Measurements from ENCODE around the gene POGLUT3. TPM values are rescaled to one million over a fixed set of nuclear protein-coding genes. Genes with fewer than 3 reads are reported as not detected.

POGLUT3 gene
- total and polyA plus RNA-seq, 2 experiments from 2014 or later = 7.6 to 12.2 TPM

- Mint-ChIP-seq H3K4me1 (peaks cover 8% of the 10 kb centered on the region; the same call in 2 of the 3 replicates), H3K36me3 (ENCODE audit: low read depth) (peaks cover 11% of the 10 kb centered on the region), H3K27me3 (ENCODE audit: insufficient read depth, low read depth, poor library complexity) (peaks cover 2% of the 10 kb centered on the region), H3K27ac (no peak overlapping the region), H3K4me3 (no peak overlapping the region), H3K9me3 (peaks cover 7% of the 10 kb centered on the region; the same call in 2 of the 3 replicates)
- TF ChIP-seq NANOG (IDR thresholded peaks at IDR 0.05; ENCODE audit: borderline replicate concordance) (no peak), POLR2AphosphoS5 (IDR thresholded peaks at IDR 0.05; ENCODE audit: low read depth) (no peak), EZH2phosphoT487 (IDR thresholded peaks at IDR 0.05; ENCODE audit: unreplicated experiment) (no peak), STAT1 (IDR thresholded peaks at IDR 0.05; ENCODE audit: unreplicated experiment) (no peak), ZNF114 (CRISPR knock-in tag; IDR thresholded peaks at IDR 0.05) (no peak), CREB1 (CRISPR knock-in tag; IDR thresholded peaks at IDR 0.05; ENCODE audit: low read depth) (no peak), ETS1 (IDR thresholded peaks at IDR 0.05) (no peak)
- H3K79me2 ChIP-seq (replicated peaks; ENCODE audit: insufficient read depth) = no peaks in the 10 kb centered on the region
- ATAC-seq (no peak), DNase-seq (ENCODE audit: low spot score) (no peak)
- no peak overlapping the region for H3K4me3 ChIP-seq
- H3K4me2 ChIP-seq = no peak overlapping the region
- H3F3A ChIP-seq (replicated peaks; ENCODE audit: low read depth) = 0 out of 2 replicates have a peak, but pooled peaks cover 2% of the 10 kb centered on the region
- H2AFZ ChIP-seq = no peak overlapping the region
- peaks cover under 1% of the 10 kb centered on the region; the same call in 1 of the 2 replicates for H3K27me3 ChIP-seq (ENCODE audit: insufficient read depth)
- H3K36me3 ChIP-seq (ENCODE audit: insufficient read depth) = no peaks in the 10 kb centered on the region
- H3K4me1 ChIP-seq (ENCODE audit: insufficient read depth) = peaks cover 5% of the 10 kb centered on the region
- H3K9me2 ChIP-seq (ENCODE audit: insufficient read depth) = no peaks in the 10 kb centered on the region
- H4K20me1 ChIP-seq (replicated peaks; ENCODE audit: insufficient read depth) = no peaks in the 10 kb centered on the region
- no peak overlapping the region for H3K27ac ChIP-seq (ENCODE audit: low read depth)
Measured at GRCh38 chr11:108491936-108492335, 6.2 kb downstream of the POGLUT3 start.

- no peak overlapping the region for H3K4me2 ChIP-seq
- no peaks in the 10 kb centered on the region for H4K20me1 ChIP-seq (replicated peaks; ENCODE audit: insufficient read depth)
- H3K4me1 ChIP-seq (ENCODE audit: insufficient read depth) = no peaks in the 10 kb centered on the region
- no peak overlapping the region for H3K27ac ChIP-seq (ENCODE audit: low read depth)
- Mint-ChIP-seq H3K36me3 (ENCODE audit: low read depth) (peaks cover 29% of the 10 kb centered on the region), H3K4me1 (no peaks in the 10 kb centered on the region), H3K4me3 (no peak overlapping the region), H3K9me3 (peaks cover 12% of the 10 kb centered on the region; the same call in 2 of the 3 replicates), H3K27ac (no peak overlapping the region), H3K27me3 (ENCODE audit: insufficient read depth, low read depth, poor library complexity) (no peaks in the 10 kb centered on the region)
- DNase-seq (ENCODE audit: low spot score) (no peak), ATAC-seq (no peak)
- H3K4me3 ChIP-seq = no peak overlapping the region
- no peaks in the 10 kb centered on the region for H3K9me2 ChIP-seq (ENCODE audit: insufficient read depth)
- no peaks in the 10 kb centered on the region for H3K27me3 ChIP-seq (ENCODE audit: insufficient read depth)
- TF ChIP-seq EZH2 (IDR thresholded peaks at IDR 0.05; ENCODE audit: low read depth, unreplicated experiment) (no peak), REST (IDR thresholded peaks at IDR 0.05; ENCODE audit: unreplicated experiment) (no peak), EZH2phosphoT487 (IDR thresholded peaks at IDR 0.05; ENCODE audit: unreplicated experiment) (no peak), POLR2AphosphoS5 (IDR thresholded peaks at IDR 0.05; ENCODE audit: low read depth) (no peak), ZNF114 (CRISPR knock-in tag; IDR thresholded peaks at IDR 0.05) (no peak), NANOG (IDR thresholded peaks at IDR 0.05; ENCODE audit: borderline replicate concordance) (no peak), STAT1 (IDR thresholded peaks at IDR 0.05; ENCODE audit: unreplicated experiment) (no peak), CTCF (conservative IDR thresholded peaks at IDR 0.05; ENCODE audit: low read depth in 2 of 2) (no peak), CREB1 (CRISPR knock-in tag; IDR thresholded peaks at IDR 0.05; ENCODE audit: low read depth) (no peak)
- no peaks in the 10 kb centered on the region for H3F3A ChIP-seq (replicated peaks; ENCODE audit: low read depth)
- H2AFZ ChIP-seq = no peak overlapping the region
- H3K36me3 ChIP-seq (ENCODE audit: insufficient read depth) = no peaks in the 10 kb centered on the region
- no peaks in the 10 kb centered on the region for H3K79me2 ChIP-seq (replicated peaks; ENCODE audit: insufficient read depth)
Measured at GRCh38 chr11:108486828-108487227, 11.4 kb downstream of the POGLUT3 start.

Measured in GM23338 (cell line).